Fibroblast of pulmonary artery (primary cell): ENCODE measurements around the gene ATP5ME.

ENCODE experiments used
- DNase-seq: peaks from one replicate; pipeline ENCODE4 v3.0.0-alpha.2; 2010; ENCODE audit warnings: low read depth
- H3K4me3 ChIP-seq: replicated peaks from 2 replicates; pipeline ENCODE4 v1.5.1; 2011; ENCODE audit warnings: low read depth, mild to moderate bottlenecking, control low read depth, low read length, moderate library complexity
- CTCF ChIP-seq: IDR thresholded peaks from 2 replicates; pipeline ENCODE4 v1.5.1; 2011; ENCODE audit warnings: mild to moderate bottlenecking, control low read depth, low read length, inconsistent platforms; ENCODE audit errors: missing control alignments

The ATP5ME gene

GRCh38 chr4:681736-682451 lies 7.8 kb upstream of the ATP5ME start:
- TF ChIP-seq CTCF, result no peak

DNA sequence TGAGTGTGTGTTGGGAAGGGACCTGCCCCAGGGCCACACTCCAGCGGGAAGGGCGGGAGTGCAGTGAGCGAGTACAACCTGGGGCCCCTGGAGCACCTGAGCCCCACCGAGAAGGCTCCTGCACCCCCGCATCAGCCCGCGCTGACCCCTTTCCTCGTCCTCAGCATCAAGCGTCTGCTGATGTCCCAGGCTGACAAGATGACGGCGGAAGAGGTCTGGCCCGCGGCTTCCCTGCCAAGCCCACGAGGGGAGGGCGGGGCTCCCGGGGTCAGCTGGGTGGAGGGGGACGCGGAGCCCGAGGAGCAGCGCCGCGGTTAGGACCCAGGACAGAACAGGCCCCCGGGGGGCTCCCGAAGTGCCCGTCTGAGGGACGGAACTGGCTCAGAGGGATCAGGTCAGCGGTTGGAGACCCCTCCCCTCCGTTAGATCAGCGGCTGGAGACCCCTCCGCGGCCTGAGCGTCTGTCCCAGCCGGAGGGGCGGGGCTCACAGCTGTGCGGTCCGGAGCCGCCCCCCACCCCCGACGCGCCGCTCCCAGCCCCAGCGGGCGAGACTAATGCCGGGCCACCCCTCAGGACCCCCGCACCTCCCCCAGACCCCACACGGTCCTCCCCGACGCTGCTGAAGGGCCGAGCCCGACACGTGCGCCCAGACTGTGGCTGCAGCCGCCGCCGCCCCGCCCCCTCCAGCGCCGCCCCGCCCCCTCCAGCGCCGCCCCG lies 7.0 kb upstream of the ATP5ME start:
- H3K4me3 ChIP-seq, result peak overlapping the region; percentile 52
- TF ChIP-seq CTCF, result no peak
- peak; percentile 35 for DNase-seq

More at GRCh38 chr4:681736-682451, 7.8 kb upstream of the ATP5ME start:
- no peak for DNase-seq
- no peak overlapping the region for H3K4me3 ChIP-seq

DNA sequence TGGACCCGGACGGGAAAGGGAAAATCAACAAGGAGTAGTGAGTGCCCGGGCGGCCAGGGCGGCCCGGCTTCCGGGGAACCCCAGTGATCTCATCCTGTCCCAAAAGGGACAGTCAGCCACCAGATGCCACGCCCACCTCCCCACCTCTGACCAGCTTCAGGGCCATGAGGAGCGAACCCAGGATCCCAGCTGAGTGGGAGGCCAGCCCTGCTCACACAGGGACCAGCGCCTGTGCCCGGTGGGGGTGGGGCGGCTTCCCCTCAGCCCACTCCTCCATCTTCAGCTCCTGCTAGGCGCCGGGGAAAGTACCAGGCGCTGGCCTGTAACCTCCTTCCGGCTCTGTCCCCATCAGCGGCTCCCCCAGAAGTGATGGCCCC lies 6.5 kb upstream of the ATP5ME start:
- H3K4me3 ChIP-seq, result peak overlapping the region; percentile 52
- TF ChIP-seq CTCF, result no peak
- DNase-seq, result no peak

GRCh38 chr4:680091-680490 lies 6.0 kb upstream of the ATP5ME start:
- H3K4me3 ChIP-seq, result no peak overlapping the region
- no peak for TF ChIP-seq CTCF
- no peak for DNase-seq

DNA sequence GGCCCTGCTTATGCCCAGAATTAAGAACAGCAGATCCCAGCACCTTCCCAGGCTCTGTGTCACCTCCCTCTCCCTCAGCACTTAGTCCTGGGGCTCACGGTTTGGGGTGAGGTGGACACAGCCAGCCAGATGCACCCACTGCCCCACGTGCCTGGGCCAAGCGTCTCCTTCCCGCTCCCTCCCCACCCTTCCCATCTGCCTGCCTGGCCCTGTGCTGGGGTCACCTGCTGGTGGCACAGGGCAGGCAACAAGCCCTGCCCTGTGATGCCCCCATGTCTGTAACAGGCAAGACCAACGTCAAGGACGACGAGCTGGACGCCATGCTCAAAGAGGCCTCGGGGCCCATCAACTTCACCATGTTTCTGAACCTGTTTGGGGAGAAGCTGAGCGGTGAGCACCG lies 5.6 kb upstream of the ATP5ME start:
- TF ChIP-seq CTCF, result no peak
- no peak for DNase-seq
- no peak overlapping the region for H3K4me3 ChIP-seq

DNA sequence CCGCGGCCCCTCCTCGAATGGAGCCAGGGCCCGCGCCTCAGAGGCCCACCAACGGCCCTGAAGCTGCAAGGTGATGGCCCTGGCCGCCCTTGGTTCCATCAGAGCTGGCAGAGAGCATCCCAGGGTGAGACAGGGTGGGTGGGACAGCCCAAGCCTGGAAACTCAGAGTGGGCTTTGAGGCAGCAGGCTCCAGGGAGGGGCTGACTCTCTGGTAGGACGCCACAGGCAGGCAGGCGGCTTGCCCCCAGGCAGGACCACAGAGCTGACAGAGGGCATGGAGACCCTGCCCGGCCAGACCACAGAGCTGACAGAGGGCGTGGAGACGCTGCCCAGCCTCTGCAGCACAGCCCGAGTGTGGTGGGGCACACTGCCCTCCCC lies 5.0 kb upstream of the ATP5ME start:
- no peak for TF ChIP-seq CTCF
- no peak overlapping the region for H3K4me3 ChIP-seq
- no peak for DNase-seq
